ENCODE measurements around the gene LACTBL1.
"Not testable (repeated sequence)": the region's sequence is repeated elsewhere in the genome, so short reads cannot be mapped to it uniquely, and the experiment has no call there.

The LACTBL1 gene, protein sequence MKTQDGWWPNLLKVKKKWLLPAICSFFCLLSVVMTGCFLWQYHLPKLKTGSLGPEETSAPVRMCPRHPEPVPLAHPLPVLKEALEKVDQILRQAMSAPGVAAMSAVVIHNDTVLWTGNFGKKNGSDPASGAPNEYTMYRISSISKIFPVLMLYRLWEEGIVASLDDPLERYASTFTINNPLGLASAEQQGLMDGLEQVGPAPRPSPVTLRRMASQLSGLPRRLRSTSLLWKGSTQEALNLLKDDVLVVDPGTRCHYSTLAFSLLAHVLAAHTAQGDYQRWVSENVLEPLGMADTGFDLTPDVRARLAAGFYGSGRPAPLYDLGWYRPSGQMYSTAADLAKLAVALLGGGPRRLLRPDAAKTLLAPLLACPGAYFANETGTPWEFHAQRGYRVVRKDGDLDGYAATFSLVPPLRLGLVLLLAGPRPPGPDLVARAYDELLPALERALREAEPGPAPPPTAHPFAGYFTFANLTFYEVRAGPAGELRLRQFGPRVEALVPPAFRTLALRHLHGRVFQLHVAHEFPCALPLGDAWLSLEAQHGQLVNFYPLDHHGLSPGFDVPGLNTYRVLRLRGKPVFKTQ

DNA sequence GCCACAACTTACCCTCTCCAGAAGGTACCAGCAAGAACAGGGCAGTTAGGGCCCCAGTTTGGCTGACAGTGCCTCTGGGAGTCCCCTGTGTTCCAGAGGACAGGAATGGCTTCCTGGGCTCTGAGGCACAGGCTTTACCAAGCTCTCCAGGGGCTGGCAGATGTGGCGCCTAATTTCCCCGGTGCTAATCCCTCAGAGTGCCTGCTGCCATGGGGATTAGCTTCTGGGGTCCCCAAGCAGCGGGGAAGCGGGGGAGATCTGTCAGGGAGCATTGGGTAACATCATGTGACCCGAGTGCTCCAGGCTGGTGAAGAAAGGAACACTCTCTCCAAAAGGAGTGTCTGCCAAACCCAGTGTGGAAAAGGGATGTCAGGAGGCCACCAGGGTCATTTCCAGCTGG is at the start of gene LACTBL1:
Gene LACTBL1, minus strand, starts transcription at position 107 of the 400 bp plus-strand sequence. CDS start 550 bp downstream, outside the sequence.
- no peak for DNase-seq (ENCODE audit: low read depth)

DNA sequence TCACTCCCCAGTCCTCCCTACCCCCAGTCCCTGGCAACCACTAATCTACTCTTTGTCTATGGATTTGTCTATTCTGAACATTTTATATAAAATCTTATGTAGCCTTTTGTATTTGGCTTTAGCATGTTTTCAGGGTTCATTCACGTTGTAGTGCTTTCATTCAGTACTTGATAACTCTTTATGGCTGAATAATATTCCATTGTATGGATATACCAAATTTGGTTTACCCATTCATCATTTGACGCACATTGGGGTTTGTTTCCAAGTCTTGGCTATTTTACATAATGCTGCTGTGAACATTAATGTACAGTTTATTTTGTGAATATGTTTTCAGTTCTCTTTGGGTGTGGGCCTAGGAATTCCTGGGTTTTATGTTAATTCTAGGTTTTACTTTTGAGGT is 49.2 kb upstream of the LACTBL1 start:
- DNase-seq (ENCODE audit: low read depth) = no peak

DNA sequence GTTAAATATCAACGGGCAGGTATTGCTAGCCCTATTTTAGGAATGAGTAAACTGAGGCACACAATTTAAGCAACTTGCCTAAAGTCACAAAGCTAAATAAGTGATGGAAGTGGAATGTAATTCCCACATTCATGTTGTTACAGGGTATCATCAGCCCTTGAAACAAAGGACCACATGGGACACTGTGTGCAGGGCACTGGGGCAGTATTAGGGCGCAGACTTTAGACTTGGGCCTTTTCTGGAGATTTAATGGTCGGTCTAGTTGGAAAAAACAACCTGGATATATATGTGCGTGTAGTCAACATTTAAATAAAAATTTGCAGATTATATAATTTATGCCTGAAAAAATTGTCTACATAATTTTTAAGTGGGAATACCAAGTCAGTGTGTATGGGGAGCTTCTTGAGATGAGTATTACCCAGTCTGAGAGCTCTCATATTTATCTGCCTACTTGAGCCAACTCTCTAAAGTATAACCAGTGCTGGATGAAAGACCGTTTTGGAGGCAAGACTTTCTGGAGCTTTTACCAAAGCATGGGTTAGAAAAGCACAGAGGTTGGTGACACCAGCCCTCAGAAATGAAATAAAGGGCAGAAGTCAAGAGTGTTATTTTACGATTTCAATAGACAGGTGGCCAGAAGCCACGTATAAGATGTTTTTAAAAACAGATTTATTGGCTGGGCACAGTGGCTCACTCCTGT is 48.2 kb upstream of the LACTBL1 start:
- DNase-seq (ENCODE audit: low read depth) = no peak

DNA sequence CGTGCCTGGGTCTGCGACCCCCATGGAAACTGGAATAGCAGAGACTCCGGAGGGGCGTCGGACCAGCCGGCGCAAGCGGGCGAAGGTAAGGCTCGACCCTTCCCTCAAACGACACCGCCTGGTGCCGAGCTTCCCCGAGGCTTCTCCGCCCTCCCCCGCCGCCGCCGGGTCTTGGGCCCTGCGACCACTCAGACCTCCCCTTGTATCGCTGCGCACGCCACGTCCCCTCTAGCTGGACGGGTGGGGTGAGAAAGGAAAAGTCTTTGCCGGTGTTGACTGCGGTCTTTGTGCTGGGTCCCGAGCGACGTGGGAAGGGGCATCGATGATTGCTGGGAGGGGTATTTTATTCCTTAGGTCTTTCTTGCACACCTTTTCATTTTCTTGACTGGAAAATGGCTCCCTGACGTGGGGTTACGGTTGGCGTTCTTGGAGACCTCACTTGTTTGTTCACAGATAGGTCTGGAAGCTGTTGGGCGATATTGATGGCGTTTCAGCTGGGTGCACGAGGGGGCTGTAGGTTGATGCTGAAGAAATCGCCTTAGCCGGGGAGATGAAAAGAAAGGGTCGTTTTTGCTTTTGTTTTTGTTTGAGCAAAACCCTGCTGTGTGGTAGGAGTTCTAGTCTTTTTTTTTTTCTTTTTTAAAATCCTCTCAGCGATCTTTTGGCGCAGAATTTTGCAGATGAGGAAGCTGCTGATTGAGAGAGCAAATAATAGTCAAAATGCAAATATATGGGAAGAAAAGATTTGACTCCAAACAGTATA is 47.4 kb upstream of the LACTBL1 start:
- DNase-seq (ENCODE audit: low read depth) = no peak

DNA sequence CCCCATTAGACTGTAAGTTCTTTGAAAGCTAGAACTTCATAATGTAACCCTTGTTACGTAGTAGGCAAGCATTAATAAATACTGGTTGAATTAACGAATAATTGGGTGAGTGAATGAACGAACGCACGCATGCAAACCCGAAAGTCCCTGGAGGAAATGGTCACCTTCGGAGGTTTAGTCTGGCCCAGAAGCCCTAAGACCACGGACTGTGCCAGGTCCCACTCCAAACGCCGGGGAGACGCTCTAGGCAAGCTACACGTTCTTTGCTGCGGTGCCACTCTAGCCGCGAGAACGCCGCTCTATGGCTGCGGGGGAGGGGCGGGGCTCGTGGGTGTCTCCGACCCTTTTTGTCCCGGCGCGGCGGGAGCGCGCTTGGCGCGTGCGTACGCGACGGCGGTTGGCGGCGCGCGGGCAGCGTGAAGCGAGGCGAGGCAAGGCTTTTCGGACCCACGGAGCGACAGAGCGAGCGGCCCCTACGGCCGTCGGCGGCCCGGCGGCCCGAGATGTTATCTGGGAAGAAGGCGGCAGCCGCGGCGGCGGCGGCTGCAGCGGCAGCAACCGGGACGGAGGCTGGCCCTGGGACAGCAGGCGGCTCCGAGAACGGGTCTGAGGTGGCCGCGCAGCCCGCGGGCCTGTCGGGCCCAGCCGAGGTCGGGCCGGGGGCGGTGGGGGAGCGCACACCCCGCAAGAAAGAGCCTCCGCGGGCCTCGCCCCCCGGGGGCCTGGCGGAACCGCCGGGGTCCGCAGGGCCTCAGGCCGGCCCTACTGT is 46.6 kb upstream of the LACTBL1 start, which contains the start of gene KDM1A:
Gene KDM1A, plus strand, starts transcription at position 375 of the 769 bp plus-strand sequence. Its CDS starts 129 bp downstream, at position 504.
- peak; percentile 88 for DNase-seq (ENCODE audit: low read depth)

DNA sequence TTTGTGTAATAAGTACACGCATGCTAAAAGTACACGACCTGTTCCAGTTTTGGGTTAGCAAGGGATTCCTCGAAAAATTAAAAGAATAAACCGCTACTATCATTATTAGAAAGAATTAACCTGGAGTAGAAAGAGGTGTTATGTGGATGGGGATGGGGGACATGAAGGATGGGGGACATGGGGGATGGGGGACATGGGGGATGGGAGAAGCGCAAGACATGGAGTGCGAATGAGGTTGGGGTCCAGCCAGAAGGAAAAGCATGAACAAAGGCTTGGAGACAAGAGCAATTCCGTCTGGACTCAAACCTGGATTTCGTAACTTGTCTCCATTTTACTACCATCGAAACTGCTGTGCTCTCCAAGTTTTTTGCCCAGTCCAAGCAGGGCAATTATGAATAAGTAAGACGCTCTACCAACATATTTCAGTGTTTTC is 46.0 kb upstream of the LACTBL1 start:
- DNase-seq (ENCODE audit: low read depth) = no peak

DNA sequence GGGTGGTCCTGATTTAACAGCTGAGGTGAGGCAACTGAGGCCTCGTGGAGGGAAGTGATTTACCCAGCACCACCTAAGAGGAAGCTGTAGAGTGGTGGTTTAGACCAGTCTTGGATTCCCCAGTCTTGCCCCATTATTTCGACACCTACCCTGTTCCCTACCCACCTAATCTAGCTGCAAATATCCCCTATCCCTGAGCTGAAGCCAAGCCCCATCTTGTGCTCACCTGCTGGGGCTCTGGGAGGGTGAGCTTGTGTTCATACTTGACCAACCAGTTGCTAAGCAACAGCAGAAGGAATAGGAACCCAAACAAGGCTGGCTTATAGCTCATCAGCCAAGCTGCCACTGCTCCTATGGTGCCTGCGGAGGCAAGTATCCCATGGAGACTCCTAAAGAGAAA is 41.0 kb upstream of the LACTBL1 start:
- no peak for DNase-seq (ENCODE audit: low read depth)

DNA sequence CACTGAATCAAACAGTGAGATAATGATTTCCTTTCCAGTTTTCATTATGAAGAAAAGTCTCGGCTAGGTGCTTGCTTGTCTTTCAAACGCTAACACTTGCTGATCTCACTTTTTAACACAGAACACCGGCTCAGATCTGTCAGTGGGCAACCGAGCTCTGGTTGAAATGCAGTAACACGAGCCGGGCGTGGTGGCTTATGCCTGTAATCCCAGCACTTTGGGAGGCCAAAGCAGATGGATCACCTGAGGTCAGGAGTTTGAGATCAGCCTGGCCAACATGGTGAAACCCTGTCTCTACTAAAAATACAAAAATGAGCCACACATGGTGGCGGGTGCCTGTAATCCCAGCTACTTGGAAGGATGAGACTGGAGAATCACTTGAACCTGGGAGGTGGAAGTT is 37.4 kb upstream of the LACTBL1 start:
- not testable (repeated sequence) for DNase-seq (ENCODE audit: low read depth)

DNA sequence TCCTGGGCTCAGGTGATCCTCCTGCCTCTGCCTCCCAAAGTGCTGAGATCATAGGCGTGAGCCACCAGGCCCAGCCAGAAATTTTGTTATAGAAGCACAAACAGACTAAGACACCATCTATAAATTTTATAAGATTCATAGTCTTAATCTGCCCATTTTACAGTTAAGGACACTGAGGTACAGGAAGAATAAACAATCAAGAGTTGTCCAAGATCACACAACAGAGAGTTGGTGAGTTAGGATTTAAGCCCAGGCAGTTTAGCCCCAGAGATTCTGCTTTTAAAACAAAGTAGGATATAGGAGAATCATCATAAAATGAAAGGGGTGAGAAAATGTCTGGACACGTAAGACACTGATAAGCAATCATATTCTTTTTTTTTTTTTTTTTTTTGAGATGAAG is 36.2 kb upstream of the LACTBL1 start:
- no peak for DNase-seq (ENCODE audit: low read depth)

DNA sequence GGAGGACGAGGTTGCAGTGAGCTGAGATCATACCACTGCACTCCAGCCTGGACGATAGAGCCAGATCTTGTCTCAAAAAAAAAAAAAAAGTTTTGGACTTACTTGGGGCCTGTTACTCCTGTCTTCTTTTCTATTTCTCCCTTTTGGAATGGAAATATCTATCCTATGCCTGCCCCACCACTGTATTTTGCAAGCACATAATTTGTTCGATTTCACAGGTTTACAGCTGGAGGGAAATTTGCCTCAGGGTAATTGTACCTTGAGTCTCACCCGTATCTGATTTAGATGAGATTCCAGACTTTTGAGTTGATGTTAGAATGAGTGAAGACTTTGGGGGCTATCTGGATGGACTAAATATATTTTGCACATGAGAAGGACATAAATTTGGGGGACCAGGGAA is 34.4 kb upstream of the LACTBL1 start:
- no peak for DNase-seq (ENCODE audit: low read depth)

DNA sequence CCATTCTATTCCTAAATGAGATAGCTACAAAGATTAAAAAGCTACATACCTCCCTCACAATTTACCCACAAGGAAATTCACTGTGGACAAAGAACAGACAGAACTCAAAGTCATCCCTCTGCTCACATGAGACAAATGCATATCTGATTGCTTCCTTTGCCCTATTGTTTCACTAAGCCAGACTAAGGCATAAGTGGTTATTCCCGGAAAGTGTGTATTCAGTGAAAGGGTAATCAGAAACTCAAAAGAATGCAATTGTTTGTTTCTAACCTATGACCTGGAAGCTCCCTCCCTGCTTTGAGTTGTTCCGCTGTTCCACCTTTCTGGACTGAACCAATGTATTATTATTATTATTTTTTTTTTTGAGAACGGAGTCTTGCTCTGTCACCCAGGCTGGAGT is 32.1 kb upstream of the LACTBL1 start:
- DNase-seq (ENCODE audit: low read depth) = not testable (repeated sequence)

DNA sequence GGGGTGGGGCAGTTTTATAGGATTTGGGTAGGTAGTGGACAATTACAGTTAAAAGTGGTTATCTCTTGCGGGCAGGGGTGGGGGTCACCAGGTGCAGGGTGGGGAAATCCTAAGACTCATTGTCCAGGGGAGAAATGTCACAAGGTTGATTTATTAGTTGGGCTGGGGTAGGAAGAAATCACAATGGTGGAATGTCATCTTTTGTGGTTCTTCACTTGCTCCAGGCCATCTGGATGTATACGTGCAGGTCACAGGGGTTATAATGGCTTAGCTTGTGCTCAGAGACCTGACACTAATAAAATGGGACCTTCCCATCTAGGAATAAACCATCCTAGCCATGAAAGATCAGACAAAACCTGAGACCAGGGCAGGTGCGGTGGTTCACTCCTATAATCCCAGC is 31.4 kb upstream of the LACTBL1 start:
- DNase-seq (ENCODE audit: low read depth) = no peak

DNA sequence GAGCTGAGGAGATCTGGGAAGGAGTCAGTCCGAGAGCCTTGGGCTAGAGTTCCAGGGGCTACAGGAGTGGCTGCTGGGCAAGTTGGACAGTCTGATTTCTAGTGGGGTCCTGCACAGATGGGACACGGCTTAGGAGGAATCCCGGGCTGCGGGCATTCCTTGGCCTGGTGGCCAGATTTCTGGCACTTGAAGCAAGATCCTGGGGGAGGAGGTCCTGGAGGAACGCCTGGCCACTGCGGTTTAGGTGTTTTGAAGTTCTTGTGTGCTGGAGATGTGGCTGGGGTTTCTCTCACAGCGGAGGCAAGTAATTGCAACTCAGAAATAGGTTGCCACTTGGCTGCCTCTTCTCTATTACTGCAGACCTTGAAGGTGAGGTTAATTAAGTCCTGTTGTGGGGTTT is 29.6 kb upstream of the LACTBL1 start:
- not testable (repeated sequence) for DNase-seq (ENCODE audit: low read depth)

DNA sequence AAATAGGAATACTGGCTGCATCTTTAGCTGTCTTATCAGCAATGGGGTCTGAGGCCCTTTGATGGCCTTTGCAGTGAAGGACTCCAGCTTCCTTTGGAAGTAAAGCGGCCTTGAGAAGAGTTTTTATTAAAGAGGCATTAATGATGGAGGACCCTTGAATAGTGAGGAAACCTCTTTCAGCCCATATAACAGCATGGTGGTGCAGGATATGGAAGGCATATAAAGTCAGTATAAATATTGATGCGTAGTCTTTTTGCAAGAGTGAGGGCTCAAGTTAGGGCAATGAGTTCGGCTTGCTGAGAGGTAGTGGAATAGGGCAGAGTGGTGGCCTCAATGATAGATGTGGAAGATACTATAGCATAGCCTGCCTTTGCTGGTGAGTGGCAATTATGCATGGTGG is 27.5 kb upstream of the LACTBL1 start:
- DNase-seq (ENCODE audit: low read depth) = not testable (repeated sequence)

DNA sequence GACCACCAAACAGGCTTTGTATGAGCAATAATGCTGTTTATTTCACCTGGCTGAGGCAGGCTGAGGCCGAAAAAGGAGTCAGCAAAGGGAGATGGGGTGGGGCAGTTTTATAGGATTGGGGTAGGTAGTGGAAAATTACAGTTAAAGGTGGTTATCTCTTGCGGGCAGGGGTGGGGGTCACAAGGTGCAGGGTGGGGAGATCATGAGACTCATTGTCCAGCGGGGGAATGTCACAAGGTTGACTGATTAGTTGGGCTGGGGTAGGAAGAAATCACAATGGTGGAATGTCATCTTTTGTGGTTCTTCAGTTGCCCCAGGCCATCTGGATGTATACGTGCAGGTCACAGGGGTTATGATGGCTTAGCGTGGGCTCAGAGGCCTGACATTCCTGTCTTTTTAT is 24.9 kb upstream of the LACTBL1 start:
- not testable (repeated sequence) for DNase-seq (ENCODE audit: low read depth)

DNA sequence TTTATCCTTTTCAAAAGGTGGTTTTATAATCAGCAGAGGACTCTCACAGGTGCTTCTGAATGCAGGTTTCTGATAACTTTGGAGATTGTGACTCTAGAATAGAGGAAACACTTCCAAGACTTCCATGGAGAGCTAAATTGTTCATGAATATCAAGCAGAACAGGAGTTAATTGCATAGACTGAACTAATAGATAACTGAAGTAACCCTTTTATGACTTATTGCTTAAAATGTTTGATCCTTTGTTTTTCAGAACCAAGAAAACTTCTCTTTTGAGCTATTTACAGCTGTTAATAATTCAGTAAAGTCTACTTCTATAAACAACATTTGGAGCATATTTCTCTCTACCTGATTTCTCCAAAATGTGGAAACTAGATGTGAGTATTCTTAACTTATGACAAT is 23.1 kb upstream of the LACTBL1 start:
- no peak for DNase-seq (ENCODE audit: low read depth)

DNA sequence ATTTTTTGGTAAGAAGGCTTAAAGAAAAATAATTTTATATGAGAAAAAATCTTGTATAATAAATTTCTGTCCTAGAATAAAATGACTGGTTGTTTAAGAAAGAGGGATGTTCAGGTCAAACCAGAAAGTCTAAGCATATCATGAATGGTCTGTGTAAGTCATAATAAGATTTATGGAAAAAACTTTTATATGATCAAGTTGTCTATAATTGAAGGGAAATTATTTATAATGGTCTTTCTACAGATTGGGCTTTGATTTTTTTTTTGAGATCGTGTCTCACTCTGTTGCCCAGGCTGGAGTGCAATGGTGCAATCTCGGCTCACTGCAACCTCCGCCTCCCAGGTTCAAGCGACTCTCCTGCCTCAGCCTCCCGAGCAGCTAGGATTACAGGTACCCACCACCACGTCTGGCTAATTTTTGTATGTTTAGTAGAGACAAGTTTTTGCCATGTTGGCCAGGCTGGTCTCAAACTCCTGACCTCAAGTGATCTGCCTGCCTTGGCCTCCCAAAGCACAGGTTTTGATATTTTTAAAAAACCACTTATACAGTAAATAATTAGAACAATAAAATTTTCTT is 20.6 kb upstream of the LACTBL1 start:
- DNase-seq (ENCODE audit: low read depth) = not testable (repeated sequence)

DNA sequence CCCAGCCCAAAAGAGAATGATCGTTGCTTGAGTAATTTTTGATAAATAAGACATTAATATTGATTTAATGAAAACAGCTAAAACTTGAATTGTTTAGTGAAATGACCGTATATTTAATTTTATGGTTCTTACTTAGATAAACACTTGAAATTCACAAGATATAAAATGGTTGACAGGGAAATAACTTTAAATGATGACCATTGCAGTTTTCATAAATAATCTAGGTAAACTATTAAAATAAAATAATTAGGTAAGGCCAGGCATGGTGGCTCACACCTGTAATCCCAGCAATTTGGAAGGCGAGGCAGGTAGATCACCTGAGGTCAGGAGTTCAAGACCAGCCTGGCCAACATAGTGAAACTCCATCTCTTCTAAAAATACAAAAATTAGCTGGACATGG is 19.7 kb upstream of the LACTBL1 start:
- DNase-seq (ENCODE audit: low read depth) = not testable (repeated sequence)

DNA sequence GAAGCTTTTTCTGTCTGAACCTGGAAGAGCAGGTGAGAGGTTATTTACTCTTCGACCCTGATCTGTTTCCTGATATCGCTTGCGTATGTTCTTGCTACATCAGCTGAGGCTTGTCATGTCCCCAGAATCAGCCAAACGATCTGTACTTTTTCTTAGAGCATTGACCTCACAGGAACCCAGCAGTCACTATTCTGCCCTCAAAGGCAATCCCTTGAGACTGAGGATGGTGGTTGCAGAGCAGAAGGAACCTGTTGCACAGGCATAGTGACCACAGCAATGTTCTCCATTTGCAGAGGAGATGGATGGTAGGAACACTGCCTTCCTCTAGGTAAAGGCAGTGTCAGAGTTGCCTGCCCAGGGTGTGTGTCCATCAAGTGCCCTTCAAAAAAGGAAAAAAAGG is 11.3 kb upstream of the LACTBL1 start:
- no peak for DNase-seq (ENCODE audit: low read depth)

DNA sequence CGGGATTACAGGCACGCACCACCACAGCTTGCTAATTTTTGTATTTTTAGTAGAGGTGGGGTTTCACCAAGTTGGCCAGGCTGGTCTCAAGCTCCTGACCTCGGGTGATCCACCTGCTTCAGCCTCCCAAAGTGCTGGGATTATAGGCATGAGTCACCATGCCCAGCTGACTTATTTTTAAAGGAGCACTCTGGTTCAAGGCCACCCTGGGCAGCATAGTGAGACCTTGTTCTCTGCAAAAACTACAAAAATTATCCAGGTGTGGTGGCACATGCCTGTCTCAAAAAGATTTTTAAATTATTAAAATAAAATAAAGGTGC is 7.8 kb upstream of the LACTBL1 start:
- DNase-seq (ENCODE audit: low read depth) = not testable (repeated sequence)

DNA sequence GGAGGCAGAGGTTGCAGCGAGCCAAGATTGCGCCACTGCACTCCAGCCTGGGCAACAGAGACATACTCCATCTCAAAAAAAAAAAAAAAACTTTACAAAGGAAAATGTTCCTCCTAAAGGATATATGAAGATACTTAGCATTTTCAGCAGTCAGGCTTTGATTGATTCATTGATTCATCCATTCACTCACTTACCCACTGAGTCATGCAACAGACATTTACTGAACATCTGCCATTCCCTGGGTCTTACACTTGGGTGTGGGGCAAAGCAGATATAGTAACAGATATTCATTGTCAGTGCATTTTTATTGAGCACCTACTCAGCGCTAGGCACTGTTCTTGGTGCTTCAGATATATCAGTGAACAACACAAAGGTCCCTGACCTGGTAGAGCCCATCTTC is 5.6 kb upstream of the LACTBL1 start:
- DNase-seq (ENCODE audit: low read depth) = no peak
